Activated naive CD8-positive, alpha-beta T cell treated with anti-CD3 and anti-CD28 coated beads, Interleukin-2, amount 50 U/mL, for 24 hours (primary cell): ENCODE data around the gene S100G.
"Not testable (repeated sequence)": the region's sequence is repeated elsewhere in the genome, so short reads cannot be mapped to it uniquely, and the experiment has no call there.

Experiments
- ATAC-seq: fragments of 150-1000 bp; cut with Tn5 transposase; one replicate; pipeline ENCODE4 v1.10.0; 2021
- DNase-seq: peaks from one replicate; pipeline ENCODE4 v3.0.0; 2021
- H3K27ac Mint-ChIP-seq: one replicate; pipeline ENCODE4 v1.8.0; 2021; ENCODE audit warnings: mild to moderate bottlenecking, mixed read lengths
- H3K27me3 Mint-ChIP-seq: one replicate; pipeline ENCODE4 v1.8.0; 2021; ENCODE audit warnings: mixed read lengths
- H3K36me3 Mint-ChIP-seq: one replicate; pipeline ENCODE4 v1.8.0; 2021; ENCODE audit warnings: low read depth, mixed read lengths
- H3K4me1 Mint-ChIP-seq: one replicate; pipeline ENCODE4 v1.8.0; 2021; ENCODE audit warnings: mixed read lengths
- H3K4me3 Mint-ChIP-seq: one replicate; pipeline ENCODE4 v1.8.0; 2021; ENCODE audit warnings: mild to moderate bottlenecking, moderate library complexity, mixed read lengths
- H3K9me3 Mint-ChIP-seq: one replicate; pipeline ENCODE4 v1.8.0; 2021; ENCODE audit warnings: mixed read lengths

S100G gene

DNA sequence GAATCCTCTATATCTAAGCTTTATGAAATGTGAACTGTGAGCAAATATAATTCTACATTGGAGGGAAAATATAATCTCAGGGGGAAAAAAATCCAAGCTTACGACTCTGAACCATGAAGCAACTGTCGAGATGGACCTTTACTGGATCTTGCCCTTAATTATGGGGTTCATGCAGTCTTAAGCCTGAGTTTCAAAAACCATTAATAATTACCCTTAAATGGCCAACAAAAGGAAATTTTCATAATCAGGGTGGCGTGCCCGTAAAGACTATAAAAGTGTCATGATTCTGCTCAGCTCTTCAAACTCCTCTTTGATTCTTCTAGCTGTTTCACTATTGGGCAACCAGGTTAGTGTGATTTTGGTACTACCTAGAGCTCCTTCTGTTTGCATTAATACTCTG, at the start of gene S100G:
TSS of gene S100G (plus strand) at position 301 of the 400 bp plus-strand sequence. CDS start 849 bp downstream, outside the sequence.
- no peaks in the 10 kb centered on the region for H3K4me1 Mint-ChIP-seq
- H3K9me3 Mint-ChIP-seq: no peaks in the 10 kb centered on the region
- no peaks in the 10 kb centered on the region for H3K27me3 Mint-ChIP-seq
- DNase-seq (no peak), ATAC-seq (no peak)
- H3K36me3 Mint-ChIP-seq: peaks cover 4% of the 10 kb centered on the region
- H3K27ac Mint-ChIP-seq: no peak within 1 kb of the TSS
- no peak within 1 kb of the TSS for H3K4me3 Mint-ChIP-seq

- Mint-ChIP-seq H3K36me3 (peaks cover 1% of the 10 kb centered on the region), H3K4me1 (peaks cover 15% of the 10 kb centered on the region), H3K4me3 (no peak overlapping the region), H3K27ac (no peak overlapping the region), H3K9me3 (no peaks in the 10 kb centered on the region), H3K27me3 (no peaks in the 10 kb centered on the region)
- ATAC-seq (no peak), DNase-seq (no peak)
Measured at GRCh38 chrX:16601885-16602284, 48.1 kb upstream of the S100G start.

- not testable (repeated sequence) for H3K36me3 Mint-ChIP-seq, H3K27ac Mint-ChIP-seq, H3K9me3 Mint-ChIP-seq, H3K4me3 Mint-ChIP-seq, DNase-seq, ATAC-seq, H3K27me3 Mint-ChIP-seq
- H3K4me1 Mint-ChIP-seq: peaks cover 17% of the 10 kb centered on the region
Measured at GRCh38 chrX:16603235-16603634, 46.7 kb upstream of the S100G start.

- H3K27ac Mint-ChIP-seq: peak overlapping the region; percentile 84
- peaks cover 17% of the 10 kb centered on the region for H3K4me1 Mint-ChIP-seq
- no peaks in the 10 kb centered on the region for H3K27me3 Mint-ChIP-seq
- no peaks in the 10 kb centered on the region for H3K36me3 Mint-ChIP-seq
- peak overlapping the region; percentile 42 for H3K4me3 Mint-ChIP-seq
- DNase-seq (no peak), ATAC-seq (no peak)
- H3K9me3 Mint-ChIP-seq: no peaks in the 10 kb centered on the region
Measured at GRCh38 chrX:16603822-16604221, 46.1 kb upstream of the S100G start.

DNA sequence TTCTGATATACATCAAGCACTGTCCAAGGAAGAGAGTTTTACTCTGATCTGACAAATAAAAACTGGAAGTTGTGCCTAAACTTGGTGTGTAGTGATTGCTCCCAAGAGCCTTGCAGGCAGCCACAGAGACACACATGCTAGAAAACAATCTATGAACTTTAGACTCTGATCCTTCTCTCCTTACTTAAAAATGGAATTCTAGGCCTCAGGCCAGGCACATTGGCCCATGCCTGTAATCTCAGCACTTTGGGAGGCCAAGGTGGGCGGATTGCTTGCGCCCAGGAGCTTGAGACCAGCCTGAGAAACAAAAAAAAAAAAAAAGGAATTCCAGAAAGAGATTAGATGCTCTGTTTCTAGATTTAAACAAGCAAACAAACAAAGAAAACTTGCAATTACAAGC, 45.6 kb upstream of the S100G start:
- no peaks in the 10 kb centered on the region for H3K27me3 Mint-ChIP-seq
- no peaks in the 10 kb centered on the region for H3K36me3 Mint-ChIP-seq
- no peaks in the 10 kb centered on the region for H3K9me3 Mint-ChIP-seq
- peaks cover 17% of the 10 kb centered on the region for H3K4me1 Mint-ChIP-seq
- DNase-seq (no peak), ATAC-seq (no peak)
- peak overlapping the region; percentile 39 for H3K27ac Mint-ChIP-seq
- H3K4me3 Mint-ChIP-seq: no peak overlapping the region

GRCh38 chrX:16606142-16606720, 43.7 kb upstream of the S100G start:
- Mint-ChIP-seq H3K4me1 (peaks cover 19% of the 10 kb centered on the region), H3K4me3 (no peak overlapping the region), H3K36me3 (no peaks in the 10 kb centered on the region), H3K27me3 (no peaks in the 10 kb centered on the region), H3K9me3 (no peaks in the 10 kb centered on the region), H3K27ac (no peak overlapping the region)
- DNase-seq: no peak
- no peak for ATAC-seq

GRCh38 chrX:16610121-16610621, 39.8 kb upstream of the S100G start:
- no peak for DNase-seq

DNA sequence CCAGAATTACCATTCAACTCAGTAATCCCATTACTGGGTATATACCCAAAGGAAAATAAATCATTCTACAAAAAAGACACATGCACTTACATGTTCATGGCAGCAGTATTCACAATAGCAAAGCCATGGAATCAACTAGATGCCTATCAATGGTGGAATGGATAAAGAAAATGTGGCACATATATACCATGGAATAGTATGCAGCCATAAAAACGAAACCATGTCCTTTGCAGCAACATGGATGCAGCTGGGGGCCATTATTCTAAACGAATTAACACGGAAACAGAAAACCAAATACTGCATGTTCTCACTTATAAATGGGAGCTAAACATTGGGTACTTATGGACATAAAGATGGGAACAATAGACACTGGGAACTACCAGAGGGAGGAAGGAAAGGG, 39.3 kb upstream of the S100G start:
- H3K4me1 Mint-ChIP-seq, H3K27me3 Mint-ChIP-seq, H3K27ac Mint-ChIP-seq, H3K4me3 Mint-ChIP-seq, DNase-seq, H3K9me3 Mint-ChIP-seq, ATAC-seq, H3K36me3 Mint-ChIP-seq: not testable (repeated sequence)

More at GRCh38 chrX:16610121-16610621, 39.8 kb upstream of the S100G start:
- Mint-ChIP-seq H3K27ac (no peak overlapping the region), H3K27me3 (no peaks in the 10 kb centered on the region), H3K9me3 (no peaks in the 10 kb centered on the region), H3K4me3 (no peak overlapping the region), H3K36me3 (peaks cover 5% of the 10 kb centered on the region), H3K4me1 (peaks cover 3% of the 10 kb centered on the region)
- ATAC-seq: no peak

GRCh38 chrX:16612257-16612897, 37.6 kb upstream of the S100G start:
- H3K27me3 Mint-ChIP-seq: no peaks in the 10 kb centered on the region

DNA sequence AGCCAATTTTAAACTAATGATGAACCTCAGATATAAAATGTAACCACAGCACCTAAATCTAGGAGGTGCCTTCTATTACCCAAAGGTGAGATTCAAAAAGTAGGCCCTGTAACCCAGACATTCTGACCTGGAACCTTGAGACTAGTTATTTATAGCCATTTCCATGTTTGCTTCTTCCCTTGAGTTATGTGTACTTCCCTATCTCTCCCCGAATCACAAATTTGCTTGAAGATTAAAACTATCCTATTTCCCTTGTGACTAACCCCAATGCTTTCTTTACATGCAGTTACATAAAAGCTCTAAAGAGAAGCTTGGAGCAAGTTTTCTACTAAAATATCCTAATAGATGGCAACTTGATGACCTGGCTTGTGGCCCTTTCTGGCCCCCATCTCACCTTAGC, 32.6 kb upstream of the S100G start:
- Mint-ChIP-seq H3K27me3 (no peaks in the 10 kb centered on the region), H3K36me3 (peaks cover 17% of the 10 kb centered on the region), H3K4me1 (no peaks in the 10 kb centered on the region), H3K4me3 (no peak overlapping the region), H3K27ac (no peak overlapping the region), H3K9me3 (no peaks in the 10 kb centered on the region)
- DNase-seq (no peak), ATAC-seq (no peak)

More at GRCh38 chrX:16612257-16612897, 37.6 kb upstream of the S100G start:
- H3K36me3 Mint-ChIP-seq: peaks cover 9% of the 10 kb centered on the region
- H3K4me3 Mint-ChIP-seq: no peak overlapping the region
- DNase-seq (no peak), ATAC-seq (no peak)
- no peaks in the 10 kb centered on the region for H3K9me3 Mint-ChIP-seq
- no peak overlapping the region for H3K27ac Mint-ChIP-seq
- H3K4me1 Mint-ChIP-seq: peaks cover 1% of the 10 kb centered on the region

- no peak overlapping the region for H3K27ac Mint-ChIP-seq
- no peak for ATAC-seq
Measured at GRCh38 chrX:16618422-16618821, 31.5 kb upstream of the S100G start.

GRCh38 chrX:16619024-16619423, 30.9 kb upstream of the S100G start:
- Mint-ChIP-seq H3K27ac (no peak overlapping the region), H3K36me3 (peaks cover 13% of the 10 kb centered on the region), H3K27me3 (no peaks in the 10 kb centered on the region), H3K4me1 (no peaks in the 10 kb centered on the region), H3K4me3 (no peak overlapping the region), H3K9me3 (no peaks in the 10 kb centered on the region)
- ATAC-seq (no peak), DNase-seq (no peak)

More at GRCh38 chrX:16618422-16618821, 31.5 kb upstream of the S100G start:
- no peaks in the 10 kb centered on the region for H3K27me3 Mint-ChIP-seq
- H3K4me3 Mint-ChIP-seq: no peak overlapping the region
- H3K36me3 Mint-ChIP-seq: peaks cover 15% of the 10 kb centered on the region
- H3K4me1 Mint-ChIP-seq: no peaks in the 10 kb centered on the region
- DNase-seq: no peak
- H3K9me3 Mint-ChIP-seq: no peaks in the 10 kb centered on the region

DNA sequence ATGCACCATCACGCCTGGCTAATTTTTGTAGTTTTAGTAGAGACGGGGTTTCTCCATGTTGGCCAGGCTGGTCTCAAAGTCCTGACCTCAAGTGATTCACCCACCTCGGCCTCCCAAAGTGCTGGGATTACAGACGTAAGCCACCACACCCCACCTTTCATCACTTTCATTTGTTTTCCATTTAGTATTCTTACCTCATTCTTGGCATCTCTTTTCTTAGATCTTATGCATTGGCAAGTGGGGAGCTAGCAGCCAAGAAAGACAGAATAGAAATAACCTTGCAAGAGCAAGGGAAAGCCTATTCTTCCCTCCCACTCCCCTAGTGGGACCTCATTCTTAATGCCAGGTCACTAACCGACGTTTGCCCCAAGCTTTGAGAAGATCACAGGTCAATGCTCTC, 21.4 kb upstream of the S100G start:
- not testable (repeated sequence) for DNase-seq, H3K27ac Mint-ChIP-seq, H3K9me3 Mint-ChIP-seq, H3K27me3 Mint-ChIP-seq, H3K36me3 Mint-ChIP-seq, H3K4me1 Mint-ChIP-seq, ATAC-seq, H3K4me3 Mint-ChIP-seq

- Mint-ChIP-seq H3K27ac (no peak overlapping the region), H3K4me3 (no peak overlapping the region), H3K27me3 (no peaks in the 10 kb centered on the region), H3K9me3 (no peaks in the 10 kb centered on the region), H3K4me1 (no peaks in the 10 kb centered on the region), H3K36me3 (no peaks in the 10 kb centered on the region)
- DNase-seq (no peak), ATAC-seq (no peak)
Measured at GRCh38 chrX:16628946-16629595, 20.9 kb upstream of the S100G start.

DNA sequence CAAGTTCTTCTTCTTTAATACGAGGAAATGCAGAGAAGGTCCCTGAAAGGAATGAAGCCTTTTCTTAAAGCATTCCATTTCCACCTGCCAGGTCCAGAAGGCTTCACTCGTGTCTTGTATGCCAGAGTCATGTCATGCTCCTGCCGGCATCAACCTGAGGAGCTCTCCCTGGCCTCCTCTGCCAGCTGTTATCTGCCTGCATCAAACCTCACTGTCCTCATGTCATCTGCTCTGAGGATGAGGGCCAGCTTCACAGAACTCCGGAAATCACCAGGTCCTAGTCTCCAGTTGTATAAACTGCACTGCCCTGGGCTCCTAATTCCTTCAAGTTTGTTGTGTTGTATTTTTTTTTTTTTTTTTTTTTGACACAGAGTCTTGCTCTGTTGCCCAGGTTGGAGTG, 20.0 kb upstream of the S100G start:
- H3K36me3 Mint-ChIP-seq: no peaks in the 10 kb centered on the region
- ATAC-seq (no peak), DNase-seq (no peak)
- no peaks in the 10 kb centered on the region for H3K4me1 Mint-ChIP-seq
- H3K27ac Mint-ChIP-seq: no peak overlapping the region
- H3K4me3 Mint-ChIP-seq: no peak overlapping the region
- no peaks in the 10 kb centered on the region for H3K27me3 Mint-ChIP-seq
- H3K9me3 Mint-ChIP-seq: no peaks in the 10 kb centered on the region
